ENCODE results near the gene KCND2. TPM values are rescaled to one million over a fixed set of nuclear protein-coding genes. Genes with fewer than 3 reads are reported as not detected.

Gene KCND2
- total and polyA plus RNA-seq, 2 of the 4 experiments (the other 2 are of a cell fraction): under 0.01 TPM; not detected in 1

- Histone ChIP-seq H2BK120ac (ENCODE audit: low read depth, low read length) (no peak overlapping the region), H3K56ac (ENCODE audit: extremely low read depth, insufficient read depth, low read length) (no peak overlapping the region), H3K27me3 (ENCODE audit: control insufficient read depth, insufficient read depth, low read length) (no peaks in the 10 kb centered on the region), H3K36me3 (ENCODE audit: control insufficient read depth, insufficient read depth, low read length) (no peaks in the 10 kb centered on the region), H3K4me2 (ENCODE audit: low read depth, low read length) (no peak overlapping the region), H3K4me1 (ENCODE audit: control insufficient read depth, insufficient read depth, low read length) (no peaks in the 10 kb centered on the region), H2BK20ac (ENCODE audit: low read depth, low read length) (no peak overlapping the region), H3K23ac (ENCODE audit: low read depth, low read length) (no peak overlapping the region), H3K9me3 (ENCODE audit: control insufficient read depth, insufficient read depth, low read length) (no peaks in the 10 kb centered on the region), H3K18ac (ENCODE audit: low read depth, low read length) (no peak overlapping the region), H2BK5ac (ENCODE audit: low read depth, low read length, poor library complexity, severe bottlenecking) (no peak overlapping the region), H4K5ac (ENCODE audit: low read depth, low read length) (no peak overlapping the region), H4K91ac (ENCODE audit: insufficient read depth, low read depth, low read length) (no peak overlapping the region), H3K14ac (replicated peaks; ENCODE audit: low read depth, low read length) (no peak overlapping the region), H3K27ac (ENCODE audit: insufficient read depth, low read length) (no peak overlapping the region), H3K79me1 (ENCODE audit: low read depth in 1 of 2, low read length in 2 of 2) (no peaks in the 10 kb centered on the region), H2AFZ (replicated peaks; ENCODE audit: low read length, poor library complexity) (no peak overlapping the region), H3K4me3 (ENCODE audit: insufficient read depth, low read depth, low read length) (no peak overlapping the region), H2BK15ac (ENCODE audit: low read depth, low read length) (no peak overlapping the region), H3K4ac (ENCODE audit: low read depth, low read length) (no peak overlapping the region), H4K8ac (ENCODE audit: low read depth in 2 of 2, low read length in 2 of 2) (no peak overlapping the region), H4K20me1 (ENCODE audit: insufficient read depth, low read length) (no peaks in the 10 kb centered on the region), H2AK5ac (ENCODE audit: low read depth, low read length) (no peak overlapping the region), H3K9ac (ENCODE audit: low read depth, low read length) (no peak overlapping the region), H3K9me1 (ENCODE audit: insufficient read depth, low read length) (no peaks in the 10 kb centered on the region), H2AK9ac (replicated peaks; ENCODE audit: low read depth, low read length, poor library complexity) (no peak overlapping the region)
- TF ChIP-seq RAD21 (IDR thresholded peaks at IDR 0.05; ENCODE audit: low read length) (no peak), POLR2A (IDR thresholded peaks at IDR 0.05; ENCODE audit: low read depth, low read length) (no peak), CTCF (conservative IDR thresholded peaks at IDR 0.05; ENCODE audit: low read depth, low read length) (no peak), CHD1 (IDR thresholded peaks at IDR 0.05; ENCODE audit: low read depth, low read length) (no peak), NFE2L2 (IDR thresholded peaks at IDR 0.05; ENCODE audit: low read depth, low read length) (no peak), MXI1 (IDR thresholded peaks at IDR 0.05; ENCODE audit: borderline replicate concordance, low read depth, low read length) (no peak), BHLHE40 (IDR thresholded peaks at IDR 0.05; ENCODE audit: low read depth, low read length) (no peak), USF2 (IDR thresholded peaks at IDR 0.05; ENCODE audit: low read depth, low read length) (no peak), ELK1 (IDR thresholded peaks at IDR 0.05; ENCODE audit: borderline replicate concordance, low read depth, low read length) (no peak), MAZ (IDR thresholded peaks at IDR 0.05; ENCODE audit: borderline replicate concordance, low read depth, low read length) (no peak), RCOR1 (IDR thresholded peaks at IDR 0.05; ENCODE audit: insufficient replicate concordance, low read length) (no peak), SMC3 (IDR thresholded peaks at IDR 0.05; ENCODE audit: low read depth, low read length) (no peak), FOS (IDR thresholded peaks at IDR 0.05; ENCODE audit: low read depth, low read length) (no peak), RFX5 (IDR thresholded peaks at IDR 0.05; ENCODE audit: low read depth, low read length) (no peak), MAFK (IDR thresholded peaks at IDR 0.05; ENCODE audit: low read depth, low read length) (no peak), CEBPB (IDR thresholded peaks at IDR 0.05; ENCODE audit: low read depth, low read length) (no peak)
- intact Hi-C loops (cut with micrococcal nuclease) (no loop called here), dilution Hi-C loops (cut with HindIII; ENCODE audit: low sequenced_read_pairs, unreplicated experiment) (no loop called here), in situ Hi-C loops (cut with MboI; ENCODE audit: low sequenced_read_pairs) (no loop called here)
- ChIA-PET POLR2A (ENCODE audit: unreplicated experiment) (no interaction called here), CTCF (no interaction called here)
- no peak for ATAC-seq (ENCODE audit: low read depth)
- BruUV-seq (replicated peaks): no TSS peak
- no peak for DNase-seq
Observed at GRCh38 chr7:120775755-120776154, 502.8 kb downstream of the KCND2 start.
